Epithelial cell of prostate (primary cell): Measurements from ENCODE around the gene SEMA6D.

Source experiments
- DNase-seq: peaks from one replicate; pipeline ENCODE4 v3.0.0-alpha.2; 2011; ENCODE audit warnings: low read depth, low spot score
- H3K27ac ChIP-seq: fragments of 450-650 bp; 2 replicates; pipeline ENCODE4 v1.5.1; 2017; ENCODE audit warnings: mild to moderate bottlenecking

SEMA6D gene

DNA sequence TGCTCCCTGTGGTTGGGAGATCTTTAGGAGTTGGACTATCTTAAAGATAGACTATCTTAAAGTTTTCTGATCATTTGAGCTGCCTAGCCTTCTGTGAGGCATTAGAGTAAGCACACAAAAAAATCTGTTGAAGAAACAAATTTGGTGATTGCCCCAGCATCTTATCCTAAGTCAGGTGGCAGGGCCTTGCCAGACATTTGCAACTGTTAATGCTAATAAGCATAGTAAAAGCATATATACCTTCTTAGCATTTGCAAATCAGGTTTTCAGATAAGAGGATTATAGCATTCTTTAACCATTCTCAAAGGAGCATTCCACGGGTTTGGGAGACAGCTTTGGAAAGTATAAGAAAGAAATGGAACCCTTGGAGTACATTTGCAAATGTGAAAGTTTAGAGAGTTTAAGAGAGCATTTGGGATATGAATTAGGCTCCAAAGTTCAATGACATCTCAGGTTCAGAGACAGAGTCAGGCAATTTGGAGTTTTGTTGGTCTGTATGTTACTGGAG lies 61.0 kb downstream of the SEMA6D start:
- DNase-seq, result no peak
- no peak overlapping the region for H3K27ac ChIP-seq

DNA sequence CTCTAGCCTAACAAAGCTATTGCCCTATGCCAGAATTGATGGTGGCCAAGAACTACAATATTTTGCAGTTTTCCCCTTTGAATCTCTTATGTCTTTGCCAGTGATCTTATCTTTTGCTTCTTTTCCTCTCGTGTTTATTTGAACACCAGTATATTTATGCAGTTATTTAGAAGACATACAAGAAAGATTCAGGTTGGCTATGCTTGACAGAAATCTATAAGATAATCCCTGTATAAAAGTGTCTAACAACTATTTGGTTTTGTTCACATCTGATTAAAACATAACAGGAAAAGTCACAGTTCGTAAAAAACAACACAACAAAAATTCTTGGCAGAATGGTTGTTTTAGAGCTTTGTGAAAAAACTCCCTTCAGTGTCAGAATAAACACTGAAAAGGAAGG lies 63.7 kb downstream of the SEMA6D start:
- H3K27ac ChIP-seq, result no peak overlapping the region
- no peak for DNase-seq

DNA sequence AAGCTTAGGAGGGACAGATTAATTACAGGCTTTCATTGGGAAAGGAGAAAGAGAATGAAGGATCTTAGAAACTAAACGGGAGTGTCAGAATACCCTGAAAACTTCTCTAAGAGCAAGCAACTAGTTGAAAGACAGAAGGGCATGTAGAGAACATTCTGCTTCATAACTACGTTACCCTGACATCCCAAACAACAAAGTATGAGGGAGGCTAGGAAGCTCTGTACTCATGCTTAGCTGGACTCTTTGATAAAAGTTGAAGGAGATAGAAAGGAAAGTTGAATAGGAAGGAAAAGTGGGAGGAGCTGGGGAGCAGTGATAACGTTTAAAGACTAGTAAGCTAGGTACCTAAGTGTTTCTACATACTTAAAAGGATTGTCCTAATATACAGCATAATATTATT lies 64.2 kb downstream of the SEMA6D start:
- DNase-seq, result no peak
- no peak overlapping the region for H3K27ac ChIP-seq

DNA sequence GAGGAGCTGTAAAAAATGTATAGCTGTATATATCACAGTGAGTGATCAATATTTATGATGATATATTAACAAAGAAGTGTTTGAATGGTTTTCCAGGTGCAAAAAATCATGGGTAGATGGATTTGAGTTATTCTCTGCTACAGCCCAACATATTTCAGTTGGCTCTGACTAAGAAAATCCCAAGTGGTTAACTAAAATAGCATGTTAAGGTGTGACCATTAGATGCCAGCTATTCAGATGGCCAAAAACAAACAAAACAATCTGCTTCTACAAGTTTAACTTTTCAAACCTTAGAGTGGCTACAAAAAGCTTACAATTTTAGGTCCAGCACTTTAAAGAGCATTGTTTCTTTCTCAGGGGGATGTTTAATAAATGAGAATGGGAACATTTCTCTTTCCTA lies 67.5 kb downstream of the SEMA6D start:
- no peak for DNase-seq
- no peak overlapping the region for H3K27ac ChIP-seq

DNA sequence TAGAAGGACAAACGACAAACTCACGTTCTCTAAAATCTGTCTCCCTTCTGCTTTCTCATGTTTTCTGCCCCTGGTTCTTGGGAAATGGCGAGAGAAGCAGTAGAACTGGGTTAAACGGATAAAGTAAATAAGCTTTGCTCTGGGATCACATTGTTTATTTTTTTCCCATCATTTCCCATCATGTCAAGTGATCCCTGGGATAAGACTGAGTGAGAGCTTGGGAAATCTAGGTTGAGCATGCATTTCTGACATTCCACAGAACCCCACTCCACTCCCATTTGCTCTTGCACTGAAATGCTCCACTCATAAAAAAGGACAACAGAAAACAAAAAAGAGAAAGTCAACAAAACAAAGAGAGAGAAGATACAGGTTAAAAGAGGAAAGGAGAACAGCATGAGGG lies 69.1 kb downstream of the SEMA6D start:
- no peak overlapping the region for H3K27ac ChIP-seq
- no peak for DNase-seq

DNA sequence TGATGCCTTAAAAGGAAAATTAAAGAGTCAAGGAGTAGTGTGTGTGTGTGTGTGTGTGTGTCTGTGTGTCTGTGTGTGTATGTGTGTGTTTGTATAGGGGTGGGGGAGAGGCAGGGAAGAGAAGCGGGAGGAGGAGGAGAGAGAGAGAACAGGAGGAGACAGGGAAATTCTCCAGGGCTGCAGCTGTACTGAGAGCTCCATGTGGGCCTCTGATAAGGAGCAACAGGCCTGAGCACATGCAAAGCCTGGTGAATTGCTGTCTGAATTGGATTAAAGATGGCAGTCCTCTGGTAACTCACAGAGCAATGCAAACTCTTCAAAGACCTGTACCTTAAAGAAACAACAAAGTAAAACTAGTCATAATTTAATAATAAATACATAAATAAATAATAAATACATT lies 70.6 kb downstream of the SEMA6D start:
- no peak overlapping the region for H3K27ac ChIP-seq
- no peak for DNase-seq

DNA sequence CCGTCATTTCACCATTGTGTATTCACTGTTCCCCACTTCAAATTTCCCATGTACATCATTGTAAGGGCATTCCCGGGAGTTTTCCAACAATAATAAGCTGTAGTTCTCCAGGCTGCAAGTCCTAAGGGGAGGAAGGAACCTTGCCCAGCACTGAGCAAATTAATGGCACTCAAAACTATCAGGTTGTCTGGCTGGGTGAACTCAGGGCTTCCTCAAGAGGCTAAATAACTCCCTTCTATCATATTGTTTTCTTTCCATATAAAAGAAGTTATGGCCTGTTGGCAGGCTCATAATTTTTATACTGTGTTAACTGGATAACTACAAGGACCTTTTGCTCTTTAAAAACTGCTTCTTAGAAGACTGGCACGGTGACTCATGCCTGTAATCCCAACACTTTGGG lies 71.4 kb downstream of the SEMA6D start:
- DNase-seq, result no peak
- no peak overlapping the region for H3K27ac ChIP-seq

DNA sequence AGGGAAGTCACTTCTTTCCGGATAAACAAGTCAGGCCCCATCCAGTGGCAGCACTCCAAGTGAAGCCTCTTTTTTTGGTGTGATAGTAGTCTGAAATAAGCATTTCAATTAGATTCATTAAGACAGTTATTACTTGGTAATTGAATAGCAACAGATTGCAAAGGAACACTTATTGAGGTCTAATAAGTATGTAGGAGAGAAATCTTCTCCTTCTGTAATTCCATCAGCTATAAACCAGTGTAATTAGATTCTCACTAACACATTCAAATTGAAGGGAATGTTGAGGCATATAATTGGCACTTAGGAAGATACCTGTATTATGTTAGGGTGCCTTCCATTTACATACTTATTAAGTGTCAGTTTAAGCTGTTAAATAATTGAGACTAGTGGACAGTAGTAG lies 73.9 kb downstream of the SEMA6D start:
- no peak overlapping the region for H3K27ac ChIP-seq
- DNase-seq, result no peak

DNA sequence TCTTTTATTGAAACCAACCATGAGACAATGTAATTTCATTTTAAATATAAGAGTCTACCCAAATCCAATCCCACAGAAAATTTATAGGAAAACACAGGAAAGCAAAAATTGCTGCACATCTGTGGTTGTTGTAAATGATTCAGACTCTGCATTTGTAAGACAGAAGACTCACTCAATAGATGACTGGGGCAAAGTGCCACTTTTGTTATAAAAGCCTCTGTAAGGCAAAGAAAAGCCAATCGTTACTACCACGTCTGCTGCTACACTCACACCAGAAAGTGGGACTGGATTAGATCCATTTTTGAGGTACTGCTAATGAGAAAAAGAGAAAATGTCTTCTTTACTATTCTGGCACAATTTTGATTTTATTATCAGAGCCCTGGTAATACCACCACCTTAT lies 74.9 kb downstream of the SEMA6D start:
- no peak for DNase-seq
- no peak overlapping the region for H3K27ac ChIP-seq

DNA sequence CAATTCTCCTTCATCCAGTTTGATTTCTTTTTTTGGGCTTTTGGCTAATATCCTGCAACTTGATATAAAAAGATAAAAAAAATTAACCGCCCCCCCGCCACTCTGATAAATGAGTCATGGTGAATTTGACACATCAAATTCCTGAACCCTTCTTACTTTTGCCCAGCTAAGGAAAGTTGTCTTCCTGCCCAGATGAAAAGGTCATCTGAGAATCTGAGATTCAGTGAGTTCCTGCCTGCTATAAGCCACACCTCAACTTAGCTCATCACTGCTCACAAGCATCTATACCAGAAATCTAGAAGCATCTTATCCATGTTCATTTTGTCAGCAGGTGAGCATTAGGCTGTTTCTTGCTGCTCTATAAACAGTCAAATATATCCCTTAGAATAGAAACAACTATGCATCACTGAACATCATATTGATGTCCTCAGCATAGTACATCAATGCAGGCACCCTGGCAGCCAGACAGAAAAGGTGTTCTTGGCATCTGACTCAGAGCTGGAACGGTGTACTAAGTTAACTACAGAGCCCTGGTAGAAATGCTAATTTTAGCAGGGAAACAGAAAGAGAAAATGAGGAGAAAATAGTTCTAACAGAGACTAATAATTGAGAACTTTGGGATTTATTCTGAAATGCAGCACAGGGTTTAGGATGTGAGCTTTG lies 77.1 kb downstream of the SEMA6D start:
- no peak overlapping the region for H3K27ac ChIP-seq
- DNase-seq, result no peak

DNA sequence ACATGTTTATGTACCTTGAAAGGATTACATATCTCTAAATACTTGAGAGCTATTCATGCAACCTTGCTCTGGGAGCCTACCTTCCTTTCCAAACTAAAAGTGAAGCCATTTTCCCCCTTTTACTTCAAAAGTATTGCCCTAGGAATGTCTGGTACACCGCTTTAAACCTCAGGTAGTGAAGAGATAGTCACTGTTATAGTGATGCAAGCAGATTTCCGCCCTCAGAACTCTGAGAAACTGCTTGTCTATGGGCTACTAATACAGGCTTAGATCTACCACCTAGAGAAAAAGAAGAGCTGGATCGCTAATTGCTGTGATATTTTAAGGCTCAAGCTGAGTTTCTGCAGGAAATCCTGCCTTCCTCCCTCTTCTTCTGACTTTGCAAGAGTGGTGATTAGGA lies 78.6 kb downstream of the SEMA6D start:
- DNase-seq, result no peak
- H3K27ac ChIP-seq, result no peak overlapping the region

DNA sequence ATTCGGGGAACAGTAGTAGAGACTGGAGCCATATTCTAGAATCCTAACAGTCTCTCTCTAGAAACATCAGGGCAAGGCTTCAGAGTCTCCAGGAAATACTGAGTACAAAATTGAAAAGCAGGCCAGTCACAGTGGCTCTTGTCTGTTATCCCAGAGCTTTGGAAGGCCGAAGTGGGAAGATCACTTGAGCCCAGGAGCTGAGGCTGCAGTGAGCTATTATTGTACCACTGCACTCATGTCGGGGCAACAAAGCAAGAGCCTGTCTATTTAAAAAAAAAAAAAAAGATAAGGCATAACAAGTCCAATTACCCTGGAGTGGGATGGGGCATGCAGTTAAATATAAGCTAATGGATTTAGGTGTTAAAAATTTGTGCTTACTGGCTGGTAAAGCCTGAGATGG lies 79.0 kb downstream of the SEMA6D start:
- no peak for DNase-seq
- no peak overlapping the region for H3K27ac ChIP-seq

DNA sequence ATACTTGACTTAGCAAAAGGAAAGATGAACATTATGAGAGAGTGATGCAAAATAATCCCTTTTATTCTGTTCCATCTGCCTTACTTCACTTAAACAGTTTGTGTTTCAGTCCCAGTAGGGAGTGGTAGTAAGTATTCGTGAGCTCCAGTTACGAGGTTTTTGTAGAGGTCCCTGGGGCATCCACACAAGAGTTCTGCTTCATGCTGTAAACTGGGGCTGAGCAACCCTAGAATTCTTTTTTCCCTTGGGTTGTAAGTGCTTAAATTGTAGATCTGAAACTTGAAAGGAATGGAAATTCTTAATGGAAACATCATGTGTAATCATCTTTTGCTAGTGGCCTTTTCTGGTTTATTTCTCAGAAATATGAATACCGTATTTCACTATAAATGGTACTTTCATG lies 79.5 kb downstream of the SEMA6D start:
- H3K27ac ChIP-seq, result no peak overlapping the region
- DNase-seq, result no peak

DNA sequence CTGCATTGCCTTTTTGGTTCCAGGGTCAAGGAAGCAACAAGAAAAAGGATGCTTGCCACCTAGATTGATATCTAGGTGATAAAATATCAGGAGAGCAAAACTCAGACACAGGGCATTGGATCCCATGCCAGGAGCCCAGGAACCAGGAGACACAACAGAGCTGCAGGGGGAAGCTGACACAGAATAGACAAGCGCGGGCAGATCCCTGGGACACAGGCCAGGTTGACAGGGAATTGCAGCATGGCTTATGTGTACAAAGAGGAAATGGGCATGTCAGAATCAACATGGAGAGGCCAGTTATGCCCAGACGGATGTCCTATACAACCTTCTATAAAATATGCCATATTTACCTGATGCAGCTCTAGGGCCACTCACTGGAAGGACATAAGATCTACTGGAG lies 84.2 kb downstream of the SEMA6D start:
- DNase-seq, result peak; percentile 64
- peak overlapping the region; percentile 88 for H3K27ac ChIP-seq

DNA sequence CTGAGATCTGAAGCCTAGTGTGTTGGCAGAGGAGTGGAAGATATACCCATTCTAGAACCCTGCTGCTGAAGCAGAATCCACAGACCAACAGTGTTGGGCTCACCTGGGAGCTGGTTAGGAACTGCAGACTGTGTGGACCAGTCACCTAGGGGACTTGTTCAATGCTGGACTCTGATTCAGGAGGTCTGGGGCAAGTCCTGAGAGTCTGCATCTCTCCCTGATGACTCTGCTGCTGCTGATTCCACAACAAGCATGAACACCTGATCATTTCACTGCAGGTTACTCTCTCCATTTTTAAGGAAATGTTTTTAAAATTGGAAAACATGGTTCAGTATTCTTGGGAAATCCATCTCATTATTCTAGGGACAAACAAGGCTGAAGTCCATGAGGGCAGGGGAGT lies 84.9 kb downstream of the SEMA6D start:
- DNase-seq, result no peak
- peak overlapping the region; percentile 88 for H3K27ac ChIP-seq

DNA sequence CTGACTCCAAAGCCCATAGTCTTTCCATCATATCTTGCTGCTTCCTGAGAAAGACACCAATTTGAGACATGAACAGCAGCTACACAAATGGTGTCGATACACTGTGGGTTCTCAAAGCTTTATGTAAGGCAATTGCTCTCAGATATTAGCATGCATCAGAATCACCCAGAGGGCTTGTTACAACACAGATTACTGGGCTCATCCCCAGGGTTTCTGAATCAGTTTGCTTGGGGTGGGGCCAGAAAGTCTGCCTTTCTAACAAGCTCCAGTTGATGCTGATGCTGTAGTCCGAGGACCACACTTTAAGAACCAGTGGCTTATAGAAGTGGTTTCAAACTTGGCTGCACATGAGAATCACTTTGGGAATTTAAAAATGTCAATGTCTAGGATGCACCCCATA lies 86.5 kb downstream of the SEMA6D start:
- DNase-seq, result peak; percentile 57
- H3K27ac ChIP-seq, result peak overlapping the region; percentile 88

DNA sequence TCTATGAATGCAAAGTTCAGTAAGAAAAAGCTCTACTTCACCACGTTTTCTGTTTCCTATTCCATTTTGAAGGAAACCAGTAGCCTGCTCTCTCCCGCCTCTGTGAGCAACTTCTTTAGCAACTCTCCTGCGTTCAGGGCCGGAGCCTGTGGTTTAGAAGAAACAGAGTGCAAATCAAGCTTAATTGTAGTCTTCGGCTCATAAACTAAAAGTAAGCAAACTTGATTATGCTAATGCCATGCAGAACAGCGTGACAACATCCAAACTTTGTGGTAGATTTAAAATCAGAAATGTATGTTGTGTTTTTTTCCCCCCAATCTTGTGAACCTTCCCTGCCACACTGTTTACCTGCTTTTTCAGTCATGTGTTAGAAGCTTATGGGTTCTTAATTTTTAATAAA lies 87.4 kb downstream of the SEMA6D start:
- DNase-seq, result no peak
- H3K27ac ChIP-seq, result no peak overlapping the region

DNA sequence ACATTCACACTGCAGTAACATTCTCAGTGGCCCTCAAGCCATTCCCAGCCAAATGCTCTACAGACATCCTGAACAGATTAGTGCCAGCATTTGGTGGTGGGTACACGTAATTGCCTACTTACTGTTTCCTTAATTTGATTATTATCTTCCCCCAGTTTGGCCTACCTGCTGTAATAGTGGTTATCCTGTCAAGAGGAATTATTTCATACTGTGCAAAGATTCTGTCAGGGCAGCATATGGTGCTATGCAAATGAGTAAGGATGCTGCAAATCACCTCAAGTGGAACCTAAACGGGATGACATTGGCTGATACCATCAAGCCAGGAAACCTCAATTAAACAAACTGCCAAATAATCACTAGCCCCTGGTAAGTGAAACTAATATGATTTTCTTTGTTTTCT lies 88.7 kb downstream of the SEMA6D start:
- no peak overlapping the region for H3K27ac ChIP-seq
- no peak for DNase-seq

DNA sequence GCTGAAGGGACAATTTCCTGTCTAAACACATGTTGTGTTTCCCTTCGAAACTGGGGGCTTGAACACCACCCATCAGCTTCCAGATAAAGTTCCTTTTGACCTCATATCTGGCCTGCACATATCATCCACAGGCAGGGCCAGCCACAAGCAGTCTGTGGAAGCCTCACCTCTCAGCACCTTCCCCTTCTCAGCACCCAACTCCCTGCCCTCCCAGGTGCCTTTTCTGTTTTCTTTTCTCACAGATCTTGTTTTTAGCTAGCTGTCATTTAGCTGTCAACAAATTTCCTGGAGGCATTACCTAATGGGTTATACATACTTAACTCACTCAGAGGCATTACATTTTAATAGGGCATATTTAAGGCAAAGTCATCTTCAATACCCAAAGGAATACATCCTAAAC lies 93.9 kb downstream of the SEMA6D start:
- H3K27ac ChIP-seq, result peak overlapping the region; percentile 70
- DNase-seq, result no peak

DNA sequence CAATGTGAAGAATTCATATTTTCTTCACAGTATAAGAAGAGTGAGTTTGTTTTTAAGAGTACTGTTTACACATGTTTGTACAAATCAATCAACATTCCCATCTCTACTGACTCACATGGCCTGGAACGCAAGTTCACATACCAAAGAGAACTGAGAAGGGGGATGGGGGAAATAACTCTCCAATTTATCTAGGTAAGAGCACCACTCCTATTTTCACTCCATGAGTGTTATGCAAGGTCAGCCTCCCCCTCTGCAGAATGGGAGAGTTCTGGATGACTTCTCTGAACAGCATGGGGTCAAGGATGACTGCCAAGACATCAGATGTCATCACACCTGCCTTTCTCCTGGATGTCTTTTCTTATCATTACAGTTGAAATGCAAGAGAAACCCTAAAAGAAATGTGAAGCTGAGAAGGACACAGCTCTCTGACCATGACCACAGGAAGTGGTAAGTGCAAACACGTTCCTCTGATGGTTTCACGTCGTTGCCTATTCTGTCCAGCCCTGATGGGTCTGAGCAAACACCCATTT lies 95.2 kb downstream of the SEMA6D start:
- peak overlapping the region; percentile 70 for H3K27ac ChIP-seq
- DNase-seq, result peak; percentile 51

DNA sequence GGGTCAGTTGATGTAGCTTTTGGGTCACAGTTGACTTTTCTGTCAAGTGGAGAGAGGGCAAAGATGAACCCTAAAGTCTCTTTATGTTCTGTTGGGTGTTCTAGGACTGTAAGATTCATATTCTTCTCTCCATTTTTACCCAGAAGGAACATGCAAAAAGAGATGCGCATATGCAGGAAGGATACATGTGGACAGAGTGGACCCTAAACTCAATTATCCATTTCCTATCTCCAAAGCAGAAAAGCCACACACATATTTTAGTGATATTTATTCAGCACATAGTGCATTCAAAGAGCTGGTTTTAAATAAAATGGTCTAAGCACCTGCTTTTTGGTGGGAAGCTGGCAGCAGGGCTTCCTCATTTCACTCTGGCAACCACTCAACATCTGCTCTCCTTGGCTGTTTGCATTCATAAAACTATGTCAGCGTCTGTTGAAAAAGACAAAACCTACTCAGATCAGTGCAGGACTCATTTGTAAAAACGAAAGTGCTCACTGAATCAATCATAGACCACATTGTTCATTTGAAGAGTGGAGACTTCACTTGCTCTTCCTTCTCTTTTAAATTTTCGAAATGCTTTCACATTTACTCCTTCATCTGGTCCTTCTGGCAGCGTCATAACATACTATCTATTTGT lies 96.6 kb downstream of the SEMA6D start:
- H3K27ac ChIP-seq, result no peak overlapping the region
- DNase-seq, result no peak

DNA sequence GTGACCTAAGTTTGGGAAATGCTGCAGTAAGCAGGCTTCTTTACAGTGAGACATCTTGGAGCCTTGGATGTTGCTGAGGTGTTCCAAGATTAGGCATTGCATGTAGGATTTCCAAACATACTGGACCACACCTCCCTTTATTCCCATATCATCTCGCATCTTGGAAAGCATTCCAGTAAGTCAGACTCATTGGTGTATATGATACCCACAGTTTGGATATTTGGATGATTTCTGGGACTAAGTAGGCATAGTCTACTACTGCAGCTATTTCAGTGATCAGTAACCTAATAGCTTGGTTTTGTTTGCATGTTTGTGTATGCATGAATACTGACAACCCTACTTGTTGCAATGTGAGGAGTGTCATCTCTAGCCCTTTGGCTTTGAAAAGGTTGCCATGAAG lies 97.3 kb downstream of the SEMA6D start:
- no peak for DNase-seq
- H3K27ac ChIP-seq, result no peak overlapping the region
